HL-60 (cell line): ENCODE data around the gene ZNF726.
"Not testable (repeated sequence)": the region's sequence is repeated elsewhere in the genome, so short reads cannot be mapped to it uniquely, and the experiment has no call there.

Experiments
- DNase-seq, 2 experiments: peaks; one replicate each; pipeline ENCODE4 v3.0.0-alpha.2; 2010 to 2020; ENCODE audit warnings: low read depth in 1 of 2, low spot score in 1 of 2
- H3K27ac ChIP-seq: fragments of 250-450 bp; sonication (Bioruptor Pico); replicated peaks from 2 replicates; pipeline ENCODE4 v1.5.1; 2020; ENCODE audit warnings: mild to moderate bottlenecking, moderate library complexity
- H3K27me3 ChIP-seq: fragments of 250-450 bp; sonication (Bioruptor Pico); 2 replicates; pipeline ENCODE4 v1.5.1; 2021; ENCODE audit warnings: mild to moderate bottlenecking, moderate library complexity; ENCODE audit not compliant: insufficient read depth, poor library complexity, severe bottlenecking
- H3K4me3 ChIP-seq: replicated peaks from 2 replicates; pipeline ENCODE4 v1.5.1; 2011; ENCODE audit warnings: mild to moderate bottlenecking, control low read depth, low read length; ENCODE audit not compliant: insufficient read depth
- CTCF ChIP-seq: IDR thresholded peaks from one replicate; pipeline ENCODE4 v1.5.1; 2011; ENCODE audit warnings: low read length, control low read depth, inconsistent platforms; ENCODE audit not compliant: insufficient read depth
- GABPA ChIP-seq: IDR thresholded peaks from 2 replicates; pipeline ENCODE4 v1.6.1; 2012; ENCODE audit warnings: low read depth
- POLR2AphosphoS5 ChIP-seq: IDR thresholded peaks from 2 replicates; pipeline ENCODE4 v1.6.1; 2012; ENCODE audit warnings: low read depth
- SPI1 ChIP-seq: IDR thresholded peaks from 2 replicates; pipeline ENCODE4 v1.6.1; 2012; ENCODE audit warnings: low read depth, mild to moderate bottlenecking, borderline replicate concordance
- TF ChIP-seq, protein P1 (sequence below): IDR thresholded peaks from 2 replicates; pipeline ENCODE4 v1.6.1; 2012; ENCODE audit warnings: low read depth; ENCODE audit not compliant: insufficient replicate concordance

The ZNF726 gene

GRCh38 chr19:23925285-23925684 is 10.6 kb downstream of the ZNF726 start:
- no peak overlapping the region for H3K4me3 ChIP-seq
- no peak for TF ChIP-seq CTCF
- TF ChIP-seq SPI1 = no peak
- no peak for TF ChIP-seq POLR2AphosphoS5
- TF ChIP-seq GABPA = no peak
- TF ChIP-seq, protein P1, sequence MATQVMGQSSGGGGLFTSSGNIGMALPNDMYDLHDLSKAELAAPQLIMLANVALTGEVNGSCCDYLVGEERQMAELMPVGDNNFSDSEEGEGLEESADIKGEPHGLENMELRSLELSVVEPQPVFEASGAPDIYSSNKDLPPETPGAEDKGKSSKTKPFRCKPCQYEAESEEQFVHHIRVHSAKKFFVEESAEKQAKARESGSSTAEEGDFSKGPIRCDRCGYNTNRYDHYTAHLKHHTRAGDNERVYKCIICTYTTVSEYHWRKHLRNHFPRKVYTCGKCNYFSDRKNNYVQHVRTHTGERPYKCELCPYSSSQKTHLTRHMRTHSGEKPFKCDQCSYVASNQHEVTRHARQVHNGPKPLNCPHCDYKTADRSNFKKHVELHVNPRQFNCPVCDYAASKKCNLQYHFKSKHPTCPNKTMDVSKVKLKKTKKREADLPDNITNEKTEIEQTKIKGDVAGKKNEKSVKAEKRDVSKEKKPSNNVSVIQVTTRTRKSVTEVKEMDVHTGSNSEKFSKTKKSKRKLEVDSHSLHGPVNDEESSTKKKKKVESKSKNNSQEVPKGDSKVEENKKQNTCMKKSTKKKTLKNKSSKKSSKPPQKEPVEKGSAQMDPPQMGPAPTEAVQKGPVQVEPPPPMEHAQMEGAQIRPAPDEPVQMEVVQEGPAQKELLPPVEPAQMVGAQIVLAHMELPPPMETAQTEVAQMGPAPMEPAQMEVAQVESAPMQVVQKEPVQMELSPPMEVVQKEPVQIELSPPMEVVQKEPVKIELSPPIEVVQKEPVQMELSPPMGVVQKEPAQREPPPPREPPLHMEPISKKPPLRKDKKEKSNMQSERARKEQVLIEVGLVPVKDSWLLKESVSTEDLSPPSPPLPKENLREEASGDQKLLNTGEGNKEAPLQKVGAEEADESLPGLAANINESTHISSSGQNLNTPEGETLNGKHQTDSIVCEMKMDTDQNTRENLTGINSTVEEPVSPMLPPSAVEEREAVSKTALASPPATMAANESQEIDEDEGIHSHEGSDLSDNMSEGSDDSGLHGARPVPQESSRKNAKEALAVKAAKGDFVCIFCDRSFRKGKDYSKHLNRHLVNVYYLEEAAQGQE = no peak
- H3K27ac ChIP-seq = no peak overlapping the region
- H3K27me3 ChIP-seq = no peaks in the 10 kb centered on the region
- DNase-seq = no peak

DNA sequence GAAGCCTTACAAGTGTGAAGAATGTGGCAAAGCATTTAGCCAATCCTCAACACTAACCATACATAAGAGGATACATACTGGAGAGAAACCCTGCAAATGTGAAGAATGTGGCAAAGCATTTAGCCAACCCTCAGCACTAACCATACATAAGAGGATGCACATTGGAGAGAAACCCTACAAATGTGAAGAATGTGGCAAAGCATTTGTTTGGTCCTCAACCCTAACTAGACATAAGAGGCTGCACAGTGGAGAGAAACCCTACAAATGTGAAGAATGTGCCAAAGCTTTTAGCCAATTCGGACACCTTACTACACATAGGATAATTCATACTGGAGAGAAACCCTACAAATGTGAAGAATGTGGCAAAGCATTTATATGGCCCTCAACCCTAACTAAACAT is 18.2 kb downstream of the ZNF726 start:
- H3K27me3 ChIP-seq = no peaks in the 10 kb centered on the region
- H3K27ac ChIP-seq = no peak overlapping the region
- DNase-seq = no peak
- H3K4me3 ChIP-seq = no peak overlapping the region
- TF ChIP-seq POLR2AphosphoS5 = no peak
- TF ChIP-seq, protein P1 = no peak
- no peak for TF ChIP-seq GABPA
- TF ChIP-seq CTCF = no peak
- no peak for TF ChIP-seq SPI1

DNA sequence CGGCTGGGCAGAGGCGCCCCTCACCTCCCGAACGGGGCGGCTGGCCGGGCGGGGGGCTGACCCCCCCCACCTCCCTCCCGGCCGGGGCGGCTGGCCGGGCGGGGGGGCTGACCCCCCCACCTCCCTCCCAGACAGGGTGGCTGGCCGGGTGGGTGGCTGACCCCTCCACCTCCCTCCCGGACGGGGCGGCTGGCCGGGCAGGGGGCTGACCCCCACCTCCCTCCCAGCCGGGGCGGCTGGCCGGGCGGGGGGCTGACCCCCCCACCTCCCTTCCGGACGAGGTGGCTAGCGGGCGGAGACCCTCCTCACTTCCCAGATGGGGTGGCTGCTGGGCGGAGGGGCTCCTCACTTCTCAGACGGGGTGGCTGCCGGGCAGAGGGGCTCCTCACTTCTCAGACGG is 22.3 kb downstream of the ZNF726 start:
- not testable (repeated sequence) for H3K27me3 ChIP-seq, H3K4me3 ChIP-seq, DNase-seq, H3K27ac ChIP-seq

DNA sequence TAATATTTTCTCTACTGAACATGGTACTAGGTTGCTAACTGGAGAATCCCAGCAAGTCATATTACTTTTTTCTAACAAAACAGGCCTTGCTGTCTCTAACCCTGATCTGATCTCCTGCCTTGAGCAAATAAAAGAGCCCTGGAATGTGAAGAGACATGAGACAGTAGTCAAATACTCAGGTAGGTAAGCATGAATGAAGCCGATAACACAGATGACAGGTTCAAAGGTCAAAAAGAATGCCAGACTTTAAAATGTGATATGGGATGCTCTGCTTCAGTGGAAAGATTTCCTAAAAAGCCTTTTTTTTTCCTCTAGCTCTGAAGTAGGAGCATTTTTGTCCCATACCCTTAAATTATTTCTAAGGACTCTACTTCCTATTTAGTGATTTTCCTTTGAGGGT is 28.7 kb downstream of the ZNF726 start:
- TF ChIP-seq GABPA (no peak), CTCF (no peak), POLR2AphosphoS5 (no peak), SPI1 (no peak)
- TF ChIP-seq, protein P1 = no peak
- Histone ChIP-seq H3K27me3 (no peaks in the 10 kb centered on the region), H3K4me3 (no peak overlapping the region), H3K27ac (no peak overlapping the region)
- no peak for DNase-seq
